ENCODE data around the gene SIVA1. TPM values are rescaled to one million over a fixed set of nuclear protein-coding genes. Genes with fewer than 3 reads are reported as not detected.

SIVA1 gene
- total RNA-seq, 4 donors from 2014 or later, result 228 to 357 (median 264) TPM

DNA sequence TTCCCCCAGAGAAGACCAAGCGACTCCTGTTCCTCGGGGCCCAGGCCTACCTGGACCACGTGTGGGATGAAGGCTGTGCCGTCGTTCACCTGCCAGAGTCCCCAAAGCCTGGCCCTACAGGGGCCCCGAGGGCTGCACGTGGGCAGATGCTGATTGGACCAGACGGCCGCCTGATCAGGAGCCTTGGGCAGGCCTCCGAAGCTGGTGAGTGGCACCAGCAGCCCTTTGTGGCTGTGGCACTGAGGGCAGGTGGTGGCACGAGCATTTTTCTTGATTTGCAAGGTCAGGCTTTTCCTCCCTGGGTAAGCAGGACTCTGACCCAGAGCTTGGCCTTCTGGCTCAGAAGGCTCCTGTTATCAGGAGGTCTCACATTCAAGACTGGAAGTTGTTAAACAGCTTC, 2.7 kb downstream of the SIVA1 start:
- H3K4me3 ChIP-seq, result no peak overlapping the region
- in situ Hi-C loops (cut with MboI; ENCODE audit: low sequenced_read_pairs in 4 of 4), result no loop called here
- ATAC-seq, result no peak
- H3K36me3 ChIP-seq, result peaks cover 0 to 48% of the 10 kb centered on the region in 2 donors
- H3K27me3 ChIP-seq, result no peaks in the 10 kb centered on the region
- peaks cover 27 to 33% of the 10 kb centered on the region in 2 donors for H3K4me1 ChIP-seq
- intact Hi-C loops (cut with DNase I; ENCODE audit: low total_unique reads), result no loop called here
- DNase-seq, result no peak
- TF ChIP-seq, protein P1, sequence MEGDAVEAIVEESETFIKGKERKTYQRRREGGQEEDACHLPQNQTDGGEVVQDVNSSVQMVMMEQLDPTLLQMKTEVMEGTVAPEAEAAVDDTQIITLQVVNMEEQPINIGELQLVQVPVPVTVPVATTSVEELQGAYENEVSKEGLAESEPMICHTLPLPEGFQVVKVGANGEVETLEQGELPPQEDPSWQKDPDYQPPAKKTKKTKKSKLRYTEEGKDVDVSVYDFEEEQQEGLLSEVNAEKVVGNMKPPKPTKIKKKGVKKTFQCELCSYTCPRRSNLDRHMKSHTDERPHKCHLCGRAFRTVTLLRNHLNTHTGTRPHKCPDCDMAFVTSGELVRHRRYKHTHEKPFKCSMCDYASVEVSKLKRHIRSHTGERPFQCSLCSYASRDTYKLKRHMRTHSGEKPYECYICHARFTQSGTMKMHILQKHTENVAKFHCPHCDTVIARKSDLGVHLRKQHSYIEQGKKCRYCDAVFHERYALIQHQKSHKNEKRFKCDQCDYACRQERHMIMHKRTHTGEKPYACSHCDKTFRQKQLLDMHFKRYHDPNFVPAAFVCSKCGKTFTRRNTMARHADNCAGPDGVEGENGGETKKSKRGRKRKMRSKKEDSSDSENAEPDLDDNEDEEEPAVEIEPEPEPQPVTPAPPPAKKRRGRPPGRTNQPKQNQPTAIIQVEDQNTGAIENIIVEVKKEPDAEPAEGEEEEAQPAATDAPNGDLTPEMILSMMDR (IDR thresholded peaks at IDR 0.05 in 4 of 5, conservative IDR thresholded peaks at IDR 0.05 in 1 of 5), result no peak
- TF ChIP-seq POLR2A (IDR thresholded peaks at IDR 0.05), result no peak
- H3K27ac ChIP-seq, result peak overlapping the region in 2 of 4 donors; percentile 94
- H3K9me3 ChIP-seq, result no peaks in the 10 kb centered on the region

DNA sequence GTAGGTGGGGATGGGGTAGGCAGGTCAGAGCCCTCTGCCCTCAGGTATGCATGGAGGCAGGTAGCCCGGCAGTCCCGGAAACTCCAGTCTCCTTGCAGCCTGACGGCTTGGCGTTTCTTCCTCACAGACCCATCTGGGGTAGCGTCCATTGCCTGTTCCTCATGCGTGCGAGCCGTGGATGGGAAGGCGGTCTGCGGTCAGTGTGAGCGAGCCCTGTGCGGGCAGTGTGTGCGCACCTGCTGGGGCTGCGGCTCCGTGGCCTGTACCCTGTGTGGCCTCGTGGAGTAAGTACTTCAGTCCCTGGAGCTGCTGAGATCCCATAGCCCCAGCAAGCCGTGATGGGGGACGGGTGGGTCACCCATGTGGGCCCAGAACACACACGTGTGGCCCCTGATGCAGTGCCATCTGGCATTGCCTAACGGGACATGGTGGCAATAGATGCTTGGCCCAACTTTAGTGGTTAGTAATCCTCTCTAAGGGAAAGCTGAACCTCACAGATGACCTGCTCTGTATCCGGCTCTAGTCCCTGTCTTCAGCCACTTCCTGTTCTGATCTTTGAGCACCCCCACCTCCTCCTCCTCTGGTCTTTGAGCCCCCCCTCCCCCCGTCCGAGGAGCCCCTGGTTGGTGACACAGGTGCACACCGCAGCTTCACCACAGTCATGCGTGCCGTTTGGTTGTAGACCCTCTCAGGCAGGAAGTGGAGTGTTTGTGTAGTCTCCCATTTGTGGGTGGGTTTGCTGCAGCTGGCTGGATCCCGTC, 3.7 kb downstream of the SIVA1 start:
- intact Hi-C loops (cut with DNase I; ENCODE audit: low total_unique reads) (no loop called here), in situ Hi-C loops (cut with MboI; ENCODE audit: low sequenced_read_pairs in 4 of 4) (no loop called here)
- H3K36me3 ChIP-seq, result peaks cover 0 to 48% of the 10 kb centered on the region in 2 donors
- H3K4me1 ChIP-seq, result peaks cover 32 to 43% of the 10 kb centered on the region in 2 donors
- ATAC-seq (no peak), DNase-seq (no peak)
- no peaks in the 10 kb centered on the region for H3K27me3 ChIP-seq
- no peak for TF ChIP-seq POLR2A (IDR thresholded peaks at IDR 0.05)
- TF ChIP-seq, protein P1 (IDR thresholded peaks at IDR 0.05 in 4 of 5, conservative IDR thresholded peaks at IDR 0.05 in 1 of 5), result no peak
- H3K4me3 ChIP-seq, result no peak overlapping the region
- no peaks in the 10 kb centered on the region for H3K9me3 ChIP-seq
- H3K27ac ChIP-seq, result peak overlapping the region in 1 of 4 donors; percentile 16

DNA sequence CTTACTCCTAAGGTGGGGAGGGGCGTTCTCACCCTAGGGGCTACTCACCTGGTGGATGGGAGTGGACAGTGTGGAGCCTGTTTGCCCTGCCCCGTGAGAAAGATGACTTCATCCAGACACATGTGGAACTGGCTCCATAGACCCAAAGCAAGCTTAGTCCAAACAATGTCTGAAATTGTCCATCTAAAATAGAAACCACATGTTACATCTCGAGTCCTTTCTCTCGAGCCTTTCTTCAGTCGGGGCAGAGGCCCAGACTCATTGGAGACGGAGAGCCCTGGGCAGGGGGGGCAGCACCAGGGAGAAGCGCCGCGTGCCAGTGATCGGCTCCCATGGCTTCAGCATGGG, 4.3 kb downstream of the SIVA1 start:
- TF ChIP-seq, protein P1 (IDR thresholded peaks at IDR 0.05 in 4 of 5, conservative IDR thresholded peaks at IDR 0.05 in 1 of 5), result no peak
- TF ChIP-seq POLR2A (IDR thresholded peaks at IDR 0.05), result no peak
- H3K27ac ChIP-seq, result peak overlapping the region in 1 of 4 donors; percentile 16
- H3K9me3 ChIP-seq, result no peaks in the 10 kb centered on the region
- intact Hi-C loops (cut with DNase I; ENCODE audit: low total_unique reads) (no loop called here), in situ Hi-C loops (cut with MboI; ENCODE audit: low sequenced_read_pairs in 4 of 4) (no loop called here)
- H3K27me3 ChIP-seq, result no peaks in the 10 kb centered on the region
- peaks cover 33 to 49% of the 10 kb centered on the region in 2 donors for H3K4me1 ChIP-seq
- ATAC-seq (no peak), DNase-seq (no peak)
- H3K4me3 ChIP-seq, result no peak overlapping the region
- H3K36me3 ChIP-seq, result peaks cover 0 to 48% of the 10 kb centered on the region in 2 donors

DNA sequence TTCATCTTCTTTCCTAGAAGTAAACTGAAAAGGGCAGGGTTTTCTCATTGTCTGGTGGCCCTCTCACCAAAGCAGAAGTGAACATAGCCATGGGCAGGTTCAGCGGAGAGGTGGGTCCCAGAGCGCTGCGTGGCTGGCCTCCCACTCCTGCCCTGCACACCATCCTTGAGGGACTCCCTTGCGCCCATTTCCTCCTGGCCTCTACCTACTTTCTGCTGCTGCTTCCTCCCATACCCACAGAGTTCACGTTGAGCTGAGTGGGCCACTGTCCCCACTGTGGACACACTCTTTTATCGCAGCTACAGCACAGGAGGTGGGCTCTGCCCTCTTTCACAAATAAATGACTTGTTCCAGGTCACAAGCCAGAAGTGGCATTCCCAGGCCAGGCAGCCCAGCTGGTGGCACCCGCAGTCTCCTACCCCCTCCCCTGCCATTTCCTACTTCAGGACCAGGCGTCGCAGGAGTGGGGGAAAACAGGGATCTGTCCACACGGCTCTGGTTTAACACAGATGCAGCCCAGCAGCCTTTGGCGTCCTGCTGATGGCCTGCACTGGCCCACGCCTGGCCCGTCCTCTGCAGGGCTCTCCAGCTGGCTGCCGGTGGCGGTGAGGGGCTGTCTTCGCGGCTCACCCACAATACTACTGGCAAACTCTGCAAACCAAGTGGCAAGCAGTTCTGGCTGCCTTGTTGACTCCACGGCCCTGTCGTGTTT, 4.9 kb downstream of the SIVA1 start:
- peaks cover 0 to 48% of the 10 kb centered on the region in 2 donors for H3K36me3 ChIP-seq
- H3K27ac ChIP-seq, result peak overlapping the region in 1 of 4 donors; percentile 10
- H3K4me3 ChIP-seq, result no peak overlapping the region
- no peaks in the 10 kb centered on the region for H3K27me3 ChIP-seq
- no peaks in the 10 kb centered on the region for H3K9me3 ChIP-seq
- no peak for DNase-seq
- peaks cover 32 to 50% of the 10 kb centered on the region in 2 donors for H3K4me1 ChIP-seq
- in situ Hi-C loops (cut with MboI; ENCODE audit: low sequenced_read_pairs in 4 of 4), result no loop called here
- TF ChIP-seq, protein P1 (IDR thresholded peaks at IDR 0.05 in 4 of 5, conservative IDR thresholded peaks at IDR 0.05 in 1 of 5), result no peak
- no peak for TF ChIP-seq POLR2A (IDR thresholded peaks at IDR 0.05)
- intact Hi-C loops (cut with DNase I; ENCODE audit: low total_unique reads), result no loop called here
- ATAC-seq, result no peak
